A673 (cell line): ENCODE data around the gene USE1.

Experiments
- CTCF ChIP-seq: fragments of 300-800, 200-600 bp; sonication (generic); conservative IDR thresholded peaks from 2 replicates; pipeline ENCODE4 v1.5.1; 2017; ENCODE audit warnings: low read depth, mild to moderate bottlenecking, antibody characterized with exemption, low read length, moderate library complexity, mixed read lengths
- EZH2 ChIP-seq: fragments of 200-600 bp; sonication (generic); IDR thresholded peaks from 2 replicates; pipeline ENCODE4 v1.6.1; 2017; ENCODE audit warnings: borderline replicate concordance, low read depth, mild to moderate bottlenecking, mixed read lengths, antibody characterized with exemption, low read length; ENCODE audit not compliant: poor library complexity, severe bottlenecking

DNA sequence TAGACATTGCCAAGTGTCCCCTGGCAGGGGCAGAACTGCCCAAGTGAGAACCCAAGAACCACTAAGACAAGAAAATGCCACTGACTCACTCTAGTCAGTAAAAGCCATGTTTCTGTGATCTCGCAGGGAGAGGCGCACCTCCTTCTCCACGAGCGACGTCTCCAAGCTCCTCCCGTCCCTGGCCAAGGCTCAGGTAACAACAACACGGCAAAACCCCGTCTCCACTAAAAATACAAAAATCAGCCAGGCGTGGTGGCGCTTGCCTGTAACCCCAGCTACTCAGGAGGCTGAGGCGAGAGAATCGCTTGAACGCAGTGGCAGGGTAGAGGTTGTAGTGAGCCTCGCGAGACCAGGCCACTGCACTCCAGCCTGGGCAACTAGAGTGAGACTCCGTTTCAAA is 17.5 kb upstream of the USE1 start:
- no peak for TF ChIP-seq CTCF
- TF ChIP-seq EZH2 = no peak
